ENCODE data around the gene SPARC.
"Not testable (repeated sequence)": the region's sequence is repeated elsewhere in the genome, so short reads cannot be mapped to it uniquely, and the experiment has no call there.

Gene SPARC

DNA sequence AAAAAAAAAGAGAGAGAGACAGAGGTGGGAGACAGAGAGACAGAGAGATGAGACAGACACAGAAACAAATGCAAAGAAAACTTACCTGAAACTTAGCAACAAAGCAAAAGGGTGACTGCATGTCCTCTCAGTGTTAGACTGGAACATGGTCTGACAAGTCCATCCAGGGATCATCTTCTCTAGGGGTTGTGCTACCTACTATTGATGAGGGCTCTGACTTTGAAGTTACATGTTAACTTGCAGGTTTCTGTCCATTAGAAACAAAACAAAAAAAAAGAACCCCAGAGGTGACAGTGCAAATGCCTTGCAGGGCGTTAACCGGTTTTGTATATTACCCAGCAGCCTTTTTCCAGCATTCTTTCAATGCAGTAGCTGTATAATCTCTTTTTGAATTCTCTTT lies 13.6 kb upstream of the SPARC start:
- no peaks in the 10 kb centered on the region for H3K9me3 ChIP-seq
- no peaks in the 10 kb centered on the region for H3K27me3 ChIP-seq
- no peaks in the 10 kb centered on the region for H3K4me1 ChIP-seq (ENCODE audit: control insufficient read depth in 1 of 2, insufficient read depth in 1 of 2, low read depth in 1 of 2, low read length in 1 of 2)
- no peak overlapping the region for H3K4me3 ChIP-seq (ENCODE audit: low read depth in 1 of 2, low read length in 1 of 2)
- TF ChIP-seq, protein P1, sequence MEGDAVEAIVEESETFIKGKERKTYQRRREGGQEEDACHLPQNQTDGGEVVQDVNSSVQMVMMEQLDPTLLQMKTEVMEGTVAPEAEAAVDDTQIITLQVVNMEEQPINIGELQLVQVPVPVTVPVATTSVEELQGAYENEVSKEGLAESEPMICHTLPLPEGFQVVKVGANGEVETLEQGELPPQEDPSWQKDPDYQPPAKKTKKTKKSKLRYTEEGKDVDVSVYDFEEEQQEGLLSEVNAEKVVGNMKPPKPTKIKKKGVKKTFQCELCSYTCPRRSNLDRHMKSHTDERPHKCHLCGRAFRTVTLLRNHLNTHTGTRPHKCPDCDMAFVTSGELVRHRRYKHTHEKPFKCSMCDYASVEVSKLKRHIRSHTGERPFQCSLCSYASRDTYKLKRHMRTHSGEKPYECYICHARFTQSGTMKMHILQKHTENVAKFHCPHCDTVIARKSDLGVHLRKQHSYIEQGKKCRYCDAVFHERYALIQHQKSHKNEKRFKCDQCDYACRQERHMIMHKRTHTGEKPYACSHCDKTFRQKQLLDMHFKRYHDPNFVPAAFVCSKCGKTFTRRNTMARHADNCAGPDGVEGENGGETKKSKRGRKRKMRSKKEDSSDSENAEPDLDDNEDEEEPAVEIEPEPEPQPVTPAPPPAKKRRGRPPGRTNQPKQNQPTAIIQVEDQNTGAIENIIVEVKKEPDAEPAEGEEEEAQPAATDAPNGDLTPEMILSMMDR (IDR thresholded peaks at IDR 0.05), result no peak
- H3K36me3 ChIP-seq, result no peaks in the 10 kb centered on the region
- H3K27ac ChIP-seq, result no peak overlapping the region

DNA sequence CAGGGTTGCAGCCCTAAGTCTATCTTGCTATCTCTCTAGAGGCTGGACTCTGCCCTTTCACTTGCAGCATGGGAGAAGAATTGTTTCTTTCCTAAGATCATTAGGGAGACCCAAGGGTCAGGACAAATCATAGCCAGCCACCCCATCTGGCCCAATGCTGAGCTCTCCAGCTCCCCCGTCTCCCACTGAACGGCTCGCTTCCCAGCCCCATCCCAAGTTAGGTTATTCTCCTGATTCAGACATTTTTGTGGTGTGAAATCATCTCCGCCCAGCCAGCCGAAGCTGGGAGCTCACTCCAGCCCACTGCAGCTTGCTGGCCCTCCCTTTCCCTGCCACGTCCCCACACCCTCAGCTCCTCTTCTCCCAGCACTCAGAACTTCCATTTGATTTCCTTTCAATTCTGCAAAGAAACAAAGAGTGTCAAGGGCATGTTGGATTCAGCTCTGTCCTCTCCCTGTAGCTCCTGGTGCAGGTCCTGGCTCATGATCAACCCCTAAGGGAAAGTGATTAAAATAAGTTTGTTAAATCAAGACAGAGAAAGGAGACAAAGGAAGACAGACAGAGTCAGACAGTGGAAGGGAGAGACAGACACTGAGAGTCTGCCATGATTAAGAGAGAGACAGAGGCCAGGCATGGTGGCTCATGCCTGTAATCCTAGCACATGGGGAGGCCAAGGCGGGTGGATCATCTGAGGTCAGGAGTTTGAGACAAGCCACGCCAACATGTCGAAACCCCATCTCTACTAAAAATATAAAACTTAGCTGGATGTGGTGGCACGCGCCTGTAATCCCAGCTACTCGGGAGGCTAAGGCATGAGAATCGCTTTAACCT lies 12.6 kb upstream of the SPARC start:
- no peaks in the 10 kb centered on the region for H3K27me3 ChIP-seq
- H3K4me1 ChIP-seq (ENCODE audit: control insufficient read depth in 1 of 2, insufficient read depth in 1 of 2, low read depth in 1 of 2, low read length in 1 of 2), result no peaks in the 10 kb centered on the region
- TF ChIP-seq, protein P1 (IDR thresholded peaks at IDR 0.05), result no peak
- H3K4me3 ChIP-seq (ENCODE audit: low read depth in 1 of 2, low read length in 1 of 2), result no peak overlapping the region
- H3K36me3 ChIP-seq, result no peaks in the 10 kb centered on the region
- no peaks in the 10 kb centered on the region for H3K9me3 ChIP-seq
- H3K27ac ChIP-seq, result no peak overlapping the region

DNA sequence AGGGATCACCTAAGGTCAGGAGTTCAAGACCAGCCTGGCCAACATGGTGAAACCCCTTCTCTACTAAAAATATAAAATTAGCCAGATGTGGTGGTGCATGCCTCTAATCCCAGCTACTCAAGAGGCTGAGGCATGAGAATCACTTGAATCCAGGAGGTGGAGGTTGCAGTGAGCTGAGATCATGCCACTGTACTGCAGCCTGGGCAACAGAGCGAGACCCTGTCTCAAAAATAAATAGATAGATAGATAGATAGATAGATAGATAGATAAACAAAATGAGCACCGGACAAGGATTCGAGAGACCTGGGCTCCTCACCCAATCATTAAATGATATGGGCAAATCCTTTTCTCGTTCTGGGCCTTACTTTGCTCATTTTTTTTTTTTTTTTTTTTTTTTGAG lies 11.4 kb upstream of the SPARC start:
- not testable (repeated sequence) for H3K4me1 ChIP-seq (ENCODE audit: control insufficient read depth in 1 of 2, insufficient read depth in 1 of 2, low read depth in 1 of 2, low read length in 1 of 2); H3K27ac ChIP-seq

DNA sequence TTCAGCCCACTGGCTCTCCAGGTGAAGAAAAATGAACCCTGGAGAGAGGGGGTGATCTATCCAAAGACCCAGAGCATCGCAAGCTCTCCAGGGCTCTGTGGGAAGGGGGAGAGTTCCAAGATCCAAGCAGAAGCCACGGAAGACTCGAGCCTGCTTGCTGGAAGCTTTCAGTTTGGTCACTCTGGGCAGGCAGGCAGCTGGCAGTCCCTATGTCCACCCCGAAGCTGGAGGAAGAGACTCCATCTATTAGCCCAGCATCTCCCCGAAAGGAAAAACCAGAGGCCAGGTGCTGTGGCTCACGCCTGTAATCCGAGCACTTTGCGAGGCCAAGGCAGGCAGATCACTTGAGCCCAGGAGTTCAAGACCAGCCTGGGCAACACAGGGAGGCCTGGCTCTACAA lies 10.7 kb upstream of the SPARC start:
- no peaks in the 10 kb centered on the region for H3K27me3 ChIP-seq
- no peaks in the 10 kb centered on the region for H3K36me3 ChIP-seq
- H3K4me3 ChIP-seq (ENCODE audit: low read depth in 1 of 2, low read length in 1 of 2), result no peak overlapping the region
- H3K4me1 ChIP-seq (ENCODE audit: control insufficient read depth in 1 of 2, insufficient read depth in 1 of 2, low read depth in 1 of 2, low read length in 1 of 2), result no peaks in the 10 kb centered on the region
- TF ChIP-seq, protein P1 (IDR thresholded peaks at IDR 0.05), result no peak
- H3K27ac ChIP-seq, result no peak overlapping the region
- no peaks in the 10 kb centered on the region for H3K9me3 ChIP-seq

More for the DNA sequence above, 11.4 kb upstream of the SPARC start:
- not testable (repeated sequence) for H3K4me3 ChIP-seq (ENCODE audit: low read depth in 1 of 2, low read length in 1 of 2); H3K9me3 ChIP-seq; H3K27me3 ChIP-seq; H3K36me3 ChIP-seq

DNA sequence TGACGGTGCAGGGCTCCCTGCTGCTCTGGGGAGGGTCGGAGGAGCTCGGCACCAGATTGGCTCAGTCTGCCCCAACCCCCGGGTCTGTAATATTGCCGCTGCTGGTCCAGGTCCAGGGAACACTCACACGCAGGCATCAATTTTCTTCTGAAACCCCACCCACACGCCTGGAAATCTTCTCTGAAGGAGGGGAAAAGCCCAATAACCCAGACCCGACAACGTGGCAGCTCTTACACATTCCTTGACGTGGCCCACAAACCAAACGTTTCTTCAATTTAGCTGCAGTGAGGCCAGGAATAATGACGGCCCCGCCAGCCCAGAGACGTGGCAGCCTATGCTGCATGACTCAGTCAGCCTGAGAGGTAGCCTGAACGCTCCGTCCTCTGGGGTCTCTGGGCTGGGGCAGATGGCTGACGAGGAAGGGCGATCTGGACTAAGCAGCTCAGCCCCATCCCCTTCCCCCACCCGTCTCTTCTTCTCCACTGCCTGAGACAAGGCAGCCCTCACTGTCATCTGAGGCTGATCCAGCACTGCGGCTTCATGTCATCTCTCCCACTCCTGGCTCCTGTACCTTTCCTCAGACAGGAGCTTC lies 9.9 kb upstream of the SPARC start:
- Histone ChIP-seq H3K4me3 (ENCODE audit: low read depth in 1 of 2, low read length in 1 of 2) (no peak overlapping the region), H3K27me3 (no peaks in the 10 kb centered on the region), H3K4me1 (ENCODE audit: control insufficient read depth in 1 of 2, insufficient read depth in 1 of 2, low read depth in 1 of 2, low read length in 1 of 2) (no peaks in the 10 kb centered on the region), H3K27ac (no peak overlapping the region), H3K36me3 (no peaks in the 10 kb centered on the region), H3K9me3 (no peaks in the 10 kb centered on the region)
- TF ChIP-seq, protein P1 (IDR thresholded peaks at IDR 0.05), result no peak

DNA sequence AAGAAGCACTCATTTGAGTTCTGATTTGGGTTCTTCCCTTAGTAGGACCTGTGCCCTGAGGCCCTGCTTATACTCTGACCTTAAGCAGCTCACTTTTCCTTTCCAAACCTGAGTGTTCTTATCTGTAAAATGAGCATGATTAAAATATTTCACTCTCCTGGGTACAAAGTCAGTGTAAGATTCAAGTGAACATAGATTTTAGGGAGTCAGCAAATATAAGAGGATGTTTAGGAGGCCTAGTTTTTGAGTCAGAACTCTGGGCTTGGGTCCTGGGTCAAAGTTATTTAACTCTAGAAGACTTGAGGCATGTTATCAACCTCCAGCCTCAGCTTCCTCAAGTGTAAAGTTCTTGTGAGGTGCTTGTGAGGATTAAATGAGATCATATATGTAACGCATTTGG lies 8.7 kb upstream of the SPARC start:
- no peaks in the 10 kb centered on the region for H3K27me3 ChIP-seq
- H3K4me1 ChIP-seq (ENCODE audit: control insufficient read depth in 1 of 2, insufficient read depth in 1 of 2, low read depth in 1 of 2, low read length in 1 of 2), result no peaks in the 10 kb centered on the region
- H3K36me3 ChIP-seq, result no peaks in the 10 kb centered on the region
- TF ChIP-seq, protein P1 (IDR thresholded peaks at IDR 0.05), result no peak
- H3K4me3 ChIP-seq (ENCODE audit: low read depth in 1 of 2, low read length in 1 of 2), result no peak overlapping the region
- H3K9me3 ChIP-seq, result no peaks in the 10 kb centered on the region
- no peak overlapping the region for H3K27ac ChIP-seq
